GM18517 (cell line): ENCODE data around the gene PIEZO2.
A peak's percentile ranks its signal among the peaks of the same experiment; 100 is the strongest.
"Not testable (repeated sequence)": the region's sequence is repeated elsewhere in the genome, so short reads cannot be mapped to it uniquely, and the experiment has no call there.

Experiments
- ATAC-seq: cut with Tn5 transposase; IDR thresholded peaks from one replicate; pipeline ENCODE4 v1.9.1; 2021; ENCODE audit warnings: mild to moderate bottlenecking, moderate library complexity; ENCODE audit not compliant: unreplicated experiment

PIEZO2 gene

DNA sequence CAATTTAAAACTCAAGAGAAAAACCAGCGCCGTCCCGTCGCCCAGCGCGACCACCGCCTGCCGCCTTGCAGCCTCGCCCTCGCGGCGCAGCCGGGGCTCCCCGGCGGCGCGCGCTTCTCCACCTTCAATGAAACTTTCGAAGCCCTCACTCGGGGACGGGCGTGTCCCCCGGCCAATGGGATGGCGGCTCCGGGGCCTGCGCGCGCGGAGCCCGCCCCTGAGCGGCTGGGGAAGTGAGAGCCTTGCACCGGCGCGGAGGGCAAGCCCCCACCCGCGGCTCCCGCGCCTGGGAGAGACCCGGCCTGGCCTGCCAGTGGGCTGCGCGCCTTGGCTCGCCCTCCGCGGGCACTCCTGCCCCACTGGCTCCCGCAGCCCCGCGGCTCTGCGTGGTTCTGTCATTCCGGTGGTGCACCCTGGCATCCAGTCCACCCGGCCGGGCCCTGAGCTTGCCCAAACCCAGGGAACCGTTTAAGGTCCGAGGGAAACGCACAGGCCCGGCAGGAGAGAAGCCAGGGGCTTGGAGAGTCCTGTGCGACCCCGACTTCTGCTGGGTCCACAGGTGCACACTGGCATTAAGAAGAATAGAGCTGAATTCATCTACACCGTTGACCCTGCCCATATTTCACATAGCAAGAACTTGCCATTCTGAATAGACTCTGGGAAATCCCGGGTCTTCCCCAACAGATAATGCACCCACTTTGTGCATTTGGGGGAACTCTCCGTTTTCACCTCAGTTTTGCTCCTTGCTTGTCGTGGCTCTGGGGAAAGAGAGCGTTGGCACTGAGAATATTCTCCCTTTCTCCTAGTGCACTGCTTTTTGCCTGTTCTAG lies at the start of gene PIEZO2:
Gene PIEZO2 (minus strand): TSS at position 129 of the 830 bp plus-strand sequence. CDS start 981 bp downstream, outside the sequence.
- ATAC-seq: peak; percentile 62

GRCh38 chr18:11183637-11184036 lies 34.3 kb upstream of the PIEZO2 start:
- ATAC-seq: no peak

DNA sequence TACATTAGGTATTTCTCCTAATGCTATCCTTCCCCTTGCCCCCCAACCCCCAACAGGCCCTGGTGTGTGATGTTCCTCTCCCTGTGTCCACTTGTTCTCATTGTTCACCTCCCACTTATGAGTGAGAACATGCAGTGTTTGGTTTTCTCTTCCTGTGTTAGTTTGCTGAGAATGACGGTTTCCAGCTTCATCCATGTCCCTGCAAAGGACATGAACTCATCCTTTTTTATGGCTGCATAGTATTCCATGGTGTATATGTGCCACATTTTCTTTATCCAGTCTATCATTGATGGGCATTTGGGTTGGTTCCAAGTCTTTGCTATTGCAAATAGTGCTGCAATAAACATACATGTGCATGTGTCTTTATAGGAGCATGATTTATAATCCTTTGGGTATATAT lies 32.3 kb upstream of the PIEZO2 start:
- ATAC-seq: not testable (repeated sequence)

DNA sequence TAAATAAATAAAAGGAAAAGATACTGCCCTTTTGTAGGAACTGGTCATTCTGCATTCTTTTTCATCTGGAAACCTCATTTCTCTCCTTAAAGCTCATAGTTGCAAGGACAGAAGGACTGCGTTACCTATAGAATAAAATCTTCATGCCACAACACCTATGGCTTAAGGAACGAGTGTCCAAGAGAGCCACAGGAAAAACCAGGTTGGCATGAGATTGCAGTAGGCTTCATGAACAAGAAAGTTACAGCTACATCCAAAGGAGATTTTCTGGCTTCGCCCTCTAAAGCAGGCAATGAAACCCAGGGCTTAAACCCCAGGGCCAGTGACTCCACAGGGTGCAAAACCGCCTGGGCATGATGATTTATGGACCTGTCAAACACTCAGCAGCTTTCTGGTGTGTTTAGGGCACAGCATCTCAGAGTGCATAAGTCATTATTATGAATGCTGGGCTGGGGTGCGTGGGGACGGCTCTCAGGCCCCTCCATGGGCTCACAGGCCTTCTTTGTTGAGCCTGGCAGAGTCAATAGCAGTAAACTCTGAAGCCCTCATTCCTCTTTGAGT lies 30.7 kb upstream of the PIEZO2 start:
- no peak for ATAC-seq

DNA sequence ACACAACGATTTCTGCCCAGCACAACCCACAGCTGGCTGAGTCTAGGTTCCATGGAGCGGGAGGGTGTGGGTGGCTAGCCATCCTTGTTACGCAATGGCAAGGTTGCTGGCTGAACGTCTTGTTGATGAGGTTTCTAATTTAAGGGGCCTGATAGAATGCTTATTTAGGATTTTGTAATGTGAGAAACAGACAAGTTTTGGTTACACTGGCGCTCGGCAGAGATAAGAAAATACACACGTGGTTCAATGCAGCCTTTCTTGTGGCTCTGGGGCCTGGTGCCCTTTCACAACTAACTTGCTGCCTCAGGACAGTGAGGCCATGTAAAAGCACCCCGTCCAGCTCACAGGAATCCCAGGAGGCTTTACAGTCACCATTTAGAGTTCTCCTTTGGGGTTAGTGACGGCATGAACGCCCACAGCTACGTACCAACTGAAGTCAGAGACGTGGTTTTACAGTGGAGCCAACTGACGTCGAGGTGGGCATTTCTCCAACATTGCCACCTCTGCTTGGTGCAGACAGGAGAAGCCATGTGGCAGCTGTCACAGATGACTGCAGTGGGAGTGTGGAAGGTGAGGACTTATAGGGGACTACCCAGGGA lies 29.7 kb upstream of the PIEZO2 start:
- no peak for ATAC-seq

DNA sequence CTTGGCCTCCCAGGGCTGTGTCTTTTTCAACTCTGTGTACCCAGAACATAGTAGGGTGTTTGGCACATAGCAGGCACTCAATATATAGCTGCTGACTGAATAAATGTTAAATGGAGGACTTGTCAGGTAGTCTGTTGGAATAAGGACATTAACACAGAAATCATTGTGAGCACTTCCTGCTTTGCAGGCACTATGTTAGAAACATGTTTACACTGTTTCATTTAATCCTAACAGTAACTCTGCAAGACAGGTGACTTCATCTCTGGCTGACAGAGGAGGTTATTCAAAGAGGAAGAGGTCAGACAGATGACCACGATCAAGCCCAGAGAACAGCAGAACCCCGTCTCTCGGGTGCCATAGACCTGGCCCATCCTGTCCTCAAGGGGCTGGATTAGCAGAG lies 28.0 kb upstream of the PIEZO2 start:
- ATAC-seq: no peak

- ATAC-seq: no peak
Observed at GRCh38 chr18:11176481-11176881, 27.1 kb upstream of the PIEZO2 start.

- no peak for ATAC-seq
Observed at GRCh38 chr18:11175266-11175979, 26.1 kb upstream of the PIEZO2 start.

GRCh38 chr18:11174179-11174578 lies 24.8 kb upstream of the PIEZO2 start:
- ATAC-seq: not testable (repeated sequence)

- ATAC-seq: no peak
Observed at GRCh38 chr18:11167778-11168177, 18.4 kb upstream of the PIEZO2 start.

- no peak for ATAC-seq
Observed at GRCh38 chr18:11165952-11166351, 16.6 kb upstream of the PIEZO2 start.

- ATAC-seq: no peak
Observed at GRCh38 chr18:11165138-11165537, 15.8 kb upstream of the PIEZO2 start.

DNA sequence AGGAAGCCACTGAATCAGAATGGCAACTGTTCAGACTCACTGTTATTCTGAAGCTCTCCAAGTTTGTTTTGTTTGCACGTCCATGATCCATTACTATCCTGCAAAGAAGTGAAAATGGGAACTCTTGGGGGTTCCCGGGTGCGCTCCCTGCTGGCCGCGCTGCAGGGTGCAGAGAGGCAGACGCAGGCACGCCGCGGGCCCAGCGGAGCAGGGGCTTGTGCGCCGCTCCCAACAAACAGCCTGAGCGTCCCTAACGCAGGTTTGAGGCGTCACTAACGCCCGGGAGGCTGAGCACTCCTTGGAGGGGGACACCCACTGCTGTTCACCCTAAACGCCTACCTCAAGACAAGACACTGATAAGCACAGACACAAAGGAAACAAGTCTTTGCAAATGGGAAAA lies 14.3 kb upstream of the PIEZO2 start:
- no peak for ATAC-seq

GRCh38 chr18:11162889-11163288 lies 13.5 kb upstream of the PIEZO2 start:
- no peak for ATAC-seq

DNA sequence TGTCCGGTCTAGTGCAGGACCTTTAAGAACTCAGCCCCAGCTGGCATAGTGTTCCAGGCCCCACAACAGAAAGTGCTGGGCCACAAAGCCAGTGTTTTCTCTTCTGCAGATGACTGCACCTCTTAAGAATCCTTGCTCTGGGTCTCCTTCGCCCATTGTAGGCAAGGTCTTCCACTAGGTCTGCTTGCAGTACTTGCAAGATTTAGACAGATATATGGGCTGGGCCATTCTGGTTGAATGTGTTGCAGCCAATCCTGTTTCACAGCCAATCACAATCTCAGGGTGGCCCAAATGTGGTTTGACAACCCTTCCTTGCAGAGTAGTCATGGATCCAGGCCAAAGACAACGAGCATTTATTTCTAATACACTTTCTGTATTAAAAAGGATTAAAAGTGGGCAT lies 13.1 kb upstream of the PIEZO2 start:
- no peak for ATAC-seq

DNA sequence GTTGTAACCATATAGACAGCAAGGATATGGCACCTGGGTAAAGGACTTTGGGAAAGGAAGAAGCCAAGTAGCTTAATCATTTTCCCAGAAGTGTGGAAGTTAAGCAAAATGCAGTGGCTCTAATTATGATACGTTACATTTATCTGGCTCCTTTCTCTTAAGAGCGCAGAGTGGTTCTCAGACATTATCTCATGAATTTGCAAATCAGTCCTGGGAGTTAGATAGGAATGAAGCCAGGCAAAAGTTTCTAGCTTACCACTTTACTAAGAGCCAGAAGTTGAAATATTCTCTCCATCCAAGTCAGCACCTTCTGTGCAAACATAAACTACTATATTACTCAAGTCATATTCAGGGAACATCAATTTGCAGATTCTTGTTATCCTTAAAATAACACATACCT lies 10.9 kb upstream of the PIEZO2 start:
- no peak for ATAC-seq

GRCh38 chr18:11159844-11160243 lies 10.5 kb upstream of the PIEZO2 start:
- ATAC-seq: no peak

DNA sequence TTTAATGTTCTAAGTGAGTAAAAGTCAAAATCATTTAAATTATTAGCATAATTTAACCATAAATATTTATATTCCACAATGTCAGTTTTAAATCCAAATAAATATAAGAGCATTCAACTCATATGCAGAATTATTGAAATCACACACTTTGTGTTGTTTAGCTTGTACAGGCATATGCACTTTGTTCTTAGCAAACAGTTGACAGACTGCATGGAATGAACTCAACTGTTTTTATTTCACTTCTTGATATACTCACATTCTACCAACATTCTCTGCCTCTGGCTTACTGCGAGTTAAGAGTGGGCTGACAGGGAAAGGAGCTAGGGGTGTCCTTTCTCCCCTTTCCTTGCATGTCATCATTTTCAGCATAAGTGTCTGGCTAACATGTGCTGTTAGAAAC lies 7.6 kb upstream of the PIEZO2 start:
- no peak for ATAC-seq

GRCh38 chr18:11155034-11155759 lies 5.8 kb upstream of the PIEZO2 start:
- no peak for ATAC-seq

DNA sequence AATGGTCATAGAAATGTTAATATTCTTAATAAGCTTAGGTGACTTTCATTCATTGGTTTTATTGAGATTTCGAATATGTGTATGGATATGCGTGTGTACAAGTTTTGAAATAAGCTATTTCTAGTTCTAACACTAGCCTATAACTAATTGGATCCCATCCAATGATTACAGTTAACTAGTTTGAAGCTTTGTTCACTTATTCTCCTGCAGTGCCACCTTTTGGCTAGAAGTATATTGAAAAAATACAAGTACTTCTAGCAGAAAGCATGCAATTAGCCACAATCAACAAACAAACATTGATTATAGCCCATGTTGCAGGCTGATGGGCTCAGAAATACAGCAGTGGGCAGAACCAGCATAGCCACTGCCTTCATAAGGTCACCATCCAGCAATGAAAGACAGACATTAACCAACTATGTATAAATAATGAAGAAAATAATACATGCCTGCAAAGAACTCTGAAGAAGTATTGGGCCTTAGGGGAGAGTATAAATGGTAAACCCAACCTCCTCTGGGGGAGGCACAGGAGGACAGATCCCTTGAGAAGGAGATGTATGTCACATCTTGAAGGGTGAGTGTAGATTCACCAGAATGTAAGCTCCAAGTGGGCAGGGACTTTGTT lies 5.1 kb upstream of the PIEZO2 start:
- ATAC-seq: no peak
